Liver (tissue), 9 donors: ENCODE data around the gene SH3PXD2B. TPM values are rescaled to one million over a fixed set of nuclear protein-coding genes. Genes with fewer than 3 reads are reported as not detected.

Experiments used
- DNase-seq: peaks from one replicate; pipeline ENCODE4 v3.0.0-alpha.2; 2017; ENCODE audit warnings: low spot score
- H3K27ac ChIP-seq, 2 donors: one replicate each; pipeline ENCODE4 v1.7.0; 2013; ENCODE audit warnings: inconsistent platforms in 2 of 2, low read length in 2 of 2, control low read depth in 1 of 2, low read depth in 1 of 2, mild to moderate bottlenecking in 1 of 2
- H3K27me3 ChIP-seq, 4 donors: one replicate each; pipeline versions ENCODE4 v1.6.1 to v1.7.0; 2013; ENCODE audit warnings: low read length in 3 of 4, inconsistent platforms in 1 of 4, mild to moderate bottlenecking in 1 of 4, moderate library complexity in 1 of 4; ENCODE audit not compliant: control insufficient read depth in 4 of 4, insufficient read depth in 4 of 4
- H3K36me3 ChIP-seq, 4 donors: one replicate each; pipeline versions ENCODE4 v1.6.1 to v1.7.0; 2013; ENCODE audit warnings: low read length in 3 of 4, mild to moderate bottlenecking in 3 of 4, low read depth in 1 of 4, moderate library complexity in 1 of 4; ENCODE audit not compliant: control insufficient read depth in 4 of 4, insufficient read depth in 3 of 4
- H3K4me1 ChIP-seq, 4 donors: one replicate each; pipeline versions ENCODE4 v1.6.1 to v1.7.0; 2013; ENCODE audit warnings: low read length in 3 of 4, mild to moderate bottlenecking in 3 of 4, moderate library complexity in 1 of 4; ENCODE audit not compliant: control insufficient read depth in 4 of 4, insufficient read depth in 4 of 4
- H3K4me3 ChIP-seq, 3 donors: one replicate each; pipeline versions ENCODE4 v1.6.1 to v1.7.0; 2013; ENCODE audit warnings: low read length in 3 of 3, control low read depth in 1 of 3, low read depth in 1 of 3, mild to moderate bottlenecking in 1 of 3
- H3K9ac ChIP-seq, 2 donors: one replicate each; pipeline ENCODE4 v1.7.0; 2013; ENCODE audit warnings: low read length in 2 of 2, mild to moderate bottlenecking in 2 of 2, moderate library complexity in 2 of 2, control low read depth in 1 of 2, low read depth in 1 of 2
- H3K9me3 ChIP-seq, 4 donors: one replicate each; pipeline versions ENCODE4 v1.6.1 to v1.7.0; 2013; ENCODE audit warnings: low read length in 3 of 4; ENCODE audit not compliant: control insufficient read depth in 4 of 4
- ATF3 ChIP-seq: IDR thresholded peaks from 2 replicates; pipeline ENCODE4 v1.6.1; 2016; ENCODE audit warnings: antibody characterized with exemption
- CTCF ChIP-seq: fragments of 150-350 bp; IDR thresholded peaks from 2 replicates; pipeline ENCODE4 v1.5.1; 2017; ENCODE audit warnings: improper control_type of control experiment, low read depth, low read length; ENCODE audit not compliant: missing input control
- EGR1 ChIP-seq, 2 donors: IDR thresholded peaks; 2 replicates each; pipeline ENCODE4 v1.6.1; 2016 to 2018; ENCODE audit warnings: antibody characterized with exemption in 2 of 2, low read depth in 2 of 2
- FOXA1 ChIP-seq: IDR thresholded peaks from 2 replicates; pipeline ENCODE4 v1.6.1; 2016; ENCODE audit warnings: antibody characterized with exemption
- FOXA2 ChIP-seq: IDR thresholded peaks from 2 replicates; pipeline ENCODE4 v1.6.1; 2016; ENCODE audit warnings: antibody characterized with exemption
- GABPA ChIP-seq, 2 donors: IDR thresholded peaks in 1 of 2; conservative IDR thresholded peaks in 1 of 2; 2 replicates each; pipeline ENCODE4 v1.6.1; 2016; ENCODE audit warnings: antibody characterized with exemption in 2 of 2, mild to moderate bottlenecking in 1 of 2, moderate library complexity in 1 of 2
- HNF4G ChIP-seq: IDR thresholded peaks from 2 replicates; pipeline ENCODE4 v1.6.1; 2016; ENCODE audit warnings: antibody characterized with exemption
- JUND ChIP-seq, 2 donors: IDR thresholded peaks; 2 replicates each; pipeline ENCODE4 v1.6.1; 2016; ENCODE audit warnings: antibody characterized with exemption in 2 of 2
- NR2F2 ChIP-seq: IDR thresholded peaks from 2 replicates; pipeline ENCODE4 v1.6.1; 2016; ENCODE audit warnings: antibody characterized with exemption
- RAD21 ChIP-seq, 2 donors: IDR thresholded peaks; 2 replicates each; pipeline ENCODE4 v1.6.1; 2016; ENCODE audit warnings: antibody characterized with exemption in 2 of 2, mild to moderate bottlenecking in 2 of 2
- SP1 ChIP-seq: IDR thresholded peaks from 2 replicates; pipeline ENCODE4 v1.6.1; 2018; ENCODE audit warnings: antibody characterized with exemption, mild to moderate bottlenecking
- YY1 ChIP-seq: IDR thresholded peaks from 2 replicates; pipeline ENCODE4 v1.6.1; 2016; ENCODE audit warnings: antibody characterized with exemption, mild to moderate bottlenecking
- ZBTB33 ChIP-seq: IDR thresholded peaks from 2 replicates; pipeline ENCODE4 v1.6.1; 2016; ENCODE audit warnings: antibody characterized with exemption
- WGBS: extraction: QIAGEN DNeasy Blood & Tissue Kit; methylation state at CpG from one replicate; pipeline ENCODE4 v1.1.7; 2013; 5-methylcytosine and 5-hydroxymethylcytosine counted together
- polyA plus RNA-seq, 2 donors: library from polyadenylated mRNA; stranded (reverse) in 1 of 2; unstranded in 1 of 2; fragments of 200-250 nt in 1 of 2; fragments of >200 nt in 1 of 2; fragmentation: Nextera tagmentation in 1 of 2; extraction: Ambion mirVana in 1 of 2; gene quantifications; one replicate each; pipeline versions ENCODE4 v1.2.1 to v1.2.3, GENCODE V29; 2013 to 2015
- total RNA-seq, 2 donors: library from RNA; depleted of rRNA; stranded (reverse); fragments of >200 nt; gene quantifications; one replicate each; pipeline ENCODE4 v1.2.3, GENCODE V29; 2014
- donor health status: healthy.
- donor health status: healthy.
- donor health status: healthy.
- donor health status: healthy.
- donor health status: healthy.

The SH3PXD2B gene
- total and polyA plus RNA-seq, 4 donors, result 1.1 to 3.3 (median 2.2) TPM

- Histone ChIP-seq H3K4me3 (no peak overlapping the region), H3K4me1 (no peaks in the 10 kb centered on the region), H3K36me3 (no peaks in the 10 kb centered on the region), H3K9ac (no peak overlapping the region), H3K27ac (no peak overlapping the region), H3K9me3 (no peaks in the 10 kb centered on the region), H3K27me3 (no peaks in the 10 kb centered on the region)
- TF ChIP-seq ATF3, result no peak
- no peak for TF ChIP-seq ZBTB33
- TF ChIP-seq JUND (IDR thresholded peaks at IDR 0.05), result no peak
- no peak for TF ChIP-seq YY1
- no peak for TF ChIP-seq SP1
- TF ChIP-seq EGR1 (IDR thresholded peaks at IDR 0.05; ENCODE audit: low read depth in 2 of 2), result no peak
- TF ChIP-seq FOXA1, result no peak
- TF ChIP-seq GABPA (IDR thresholded peaks at IDR 0.05 in 1 of 2, conservative IDR thresholded peaks at IDR 0.05 in 1 of 2), result no peak
- no peak for TF ChIP-seq HNF4G
- TF ChIP-seq NR2F2, result no peak
- WGBS, result 78% methylated on average over 9 of the region's 9 CpGs
- no peak for DNase-seq
These were observed 40.5 kb upstream of the SH3PXD2B start for GRCh38 chr5:172494630-172495505.

- DNase-seq, result peak; percentile 6
- Histone ChIP-seq H3K9ac (no peak overlapping the region), H3K4me1 (no peaks in the 10 kb centered on the region), H3K4me3 (no peak overlapping the region), H3K36me3 (no peaks in the 10 kb centered on the region), H3K27ac (no peak overlapping the region), H3K27me3 (no peaks in the 10 kb centered on the region), H3K9me3 (no peaks in the 10 kb centered on the region)
- 96% methylated on average over 3 of the region's 3 CpGs for WGBS
- TF ChIP-seq CTCF (no peak), RAD21 (IDR thresholded peaks at IDR 0.05) (no peak), NR2F2 (no peak), ZBTB33 (no peak), JUND (IDR thresholded peaks at IDR 0.05) (no peak), EGR1 (IDR thresholded peaks at IDR 0.05; ENCODE audit: low read depth in 2 of 2) (no peak), FOXA2 (no peak)
These were observed 39.6 kb upstream of the SH3PXD2B start for GRCh38 chr5:172493906-172494305.
